GM23248 (cell line): ENCODE results near the gene GCG. TPM values are rescaled to one million over a fixed set of nuclear protein-coding genes. Genes with fewer than 3 reads are reported as not detected.

ENCODE experiments used
- DNase-seq: peaks from one replicate; pipeline ENCODE4 v3.0.0-alpha.2; 2015
- H2AFZ ChIP-seq: fragments of 200-600 bp; sonication (generic); 2 replicates; pipeline ENCODE4 v1.6.1; 2016; ENCODE audit warnings: antibody characterized with exemption
- H3F3A ChIP-seq: fragments of 200-600 bp; sonication (generic); 2 replicates; pipeline ENCODE4 v1.6.1; 2016; ENCODE audit warnings: mild to moderate bottlenecking, antibody characterized with exemption, mixed run types; ENCODE audit not compliant: insufficient read depth
- H3K27ac ChIP-seq: fragments of 200-600 bp; sonication (generic); 2 replicates; pipeline ENCODE4 v1.5.1; 2016; ENCODE audit warnings: mild to moderate bottlenecking
- H3K27me3 ChIP-seq: fragments of 200-600 bp; sonication (generic); replicated peaks from 2 replicates; pipeline ENCODE4 v1.6.1; 2016; ENCODE audit warnings: mild to moderate bottlenecking; ENCODE audit not compliant: insufficient read depth
- H3K36me3 ChIP-seq: fragments of 200-600 bp; sonication (generic); 2 replicates; pipeline ENCODE4 v1.6.1; 2016; ENCODE audit warnings: low read depth, mild to moderate bottlenecking
- H3K4me1 ChIP-seq: fragments of 200-600 bp; sonication (generic); 2 replicates; pipeline ENCODE4 v1.6.1; 2016; ENCODE audit warnings: mild to moderate bottlenecking; ENCODE audit not compliant: insufficient read depth
- H3K4me2 ChIP-seq: fragments of 200-600 bp; sonication (generic); one replicate; pipeline ENCODE4 v1.6.1; 2016; ENCODE audit warnings: mild to moderate bottlenecking; ENCODE audit not compliant: unreplicated experiment
- H3K4me3 ChIP-seq: fragments of 200-600 bp; sonication (generic); 2 replicates; pipeline ENCODE4 v1.5.1; 2016; ENCODE audit warnings: mild to moderate bottlenecking
- H3K79me2 ChIP-seq: fragments of 200-600 bp; sonication (generic); 2 replicates; pipeline ENCODE4 v1.6.1; 2016; ENCODE audit warnings: mild to moderate bottlenecking; ENCODE audit not compliant: insufficient read depth
- H3K9ac ChIP-seq: fragments of 200-600 bp; sonication (generic); 2 replicates; pipeline ENCODE4 v1.6.1; 2016; ENCODE audit warnings: mild to moderate bottlenecking
- H3K9me2 ChIP-seq: fragments of 200-600 bp; sonication (generic); 2 replicates; pipeline ENCODE4 v1.6.1; 2016; ENCODE audit warnings: mixed run types, mild to moderate bottlenecking, moderate library complexity; ENCODE audit not compliant: insufficient read depth
- H3K9me3 ChIP-seq: fragments of 200-600 bp; sonication (generic); one replicate; pipeline ENCODE4 v1.6.1; 2017; ENCODE audit warnings: low read depth
- H4K20me1 ChIP-seq: fragments of 200-600 bp; sonication (generic); 2 replicates; pipeline ENCODE4 v1.6.0; 2016; ENCODE audit not compliant: insufficient read depth
- EZH2 ChIP-seq: fragments of 200-600 bp; sonication (generic); IDR thresholded peaks from 2 replicates; pipeline ENCODE4 v1.6.1; 2018; ENCODE audit warnings: antibody characterized with exemption, mild to moderate bottlenecking; ENCODE audit not compliant: insufficient read depth, poor library complexity, severe bottlenecking
- EZH2phosphoT487 ChIP-seq: fragments of 200-600 bp; sonication (generic); IDR thresholded peaks from 2 replicates; pipeline ENCODE4 v1.6.1; 2018; ENCODE audit warnings: antibody characterized with exemption, moderate library complexity, mild to moderate bottlenecking, low read depth; ENCODE audit not compliant: insufficient read depth
- WGBS, 2 experiments: methylation state at CpG; one replicate each; pipeline ENCODE4 v1.1.6; 2015 to 2017; ENCODE audit warnings: low lambda C conversion rate in 2 of 2, low coverage in 1 of 2; ENCODE audit errors: missing lambda C conversion rate in 2 of 2; 5-methylcytosine and 5-hydroxymethylcytosine counted together
- in situ Hi-C: fragments of 300-500 bp; cut with MboI; formaldehyde crosslinking; loops from 2 replicates; pipeline ENCODE4 v1.15.0; 2020
- polyA plus RNA-seq: library from polyadenylated mRNA; unstranded; fragments of >200 nt; fragmentation: Nextera tagmentation; extraction: Ambion mirVana; gene quantifications from 2 replicates; pipeline ENCODE4 v1.2.1, GENCODE V29; 2016
- total RNA-seq: library from RNA; depleted of rRNA; stranded (reverse); fragments of >200 nt; shearing (Covaris generic); gene quantifications from 2 replicates; pipeline ENCODE4 v1.2.3, GENCODE V29; 2014

GCG gene
- total and polyA plus RNA-seq, 2 experiments from 2014 or later, result not detected

DNA sequence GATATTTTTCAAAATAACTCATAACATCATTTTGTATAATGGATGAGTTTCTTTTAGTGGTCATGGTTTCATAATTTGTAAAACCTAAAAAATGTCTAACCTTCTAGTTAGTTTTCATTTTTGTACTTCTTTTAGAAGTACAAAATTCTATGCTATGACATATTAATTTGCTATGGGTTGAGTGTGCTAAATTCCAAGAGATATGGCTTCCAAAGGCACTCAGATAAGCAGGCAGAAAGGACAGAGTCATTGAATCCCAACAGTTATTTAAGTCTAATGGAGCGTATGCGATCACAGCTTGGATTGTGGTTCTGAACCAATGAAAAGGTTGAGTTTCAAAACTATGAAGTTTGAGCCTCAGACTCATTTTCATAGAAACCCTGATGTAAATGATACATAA lies 37.0 kb downstream of the GCG start:
- H3K27me3 ChIP-seq, result no peaks in the 10 kb centered on the region
- no peaks in the 10 kb centered on the region for H3K36me3 ChIP-seq
- H4K20me1 ChIP-seq, result no peaks in the 10 kb centered on the region
- H3K9me3 ChIP-seq, result no peaks in the 10 kb centered on the region
- TF ChIP-seq EZH2, result no peak
- no peak for TF ChIP-seq EZH2phosphoT487
- no peak overlapping the region for H3K4me2 ChIP-seq
- no peaks in the 10 kb centered on the region for H3K9me2 ChIP-seq
- H3F3A ChIP-seq, result peaks cover 33% of the 10 kb centered on the region
- no peak overlapping the region for H3K4me3 ChIP-seq
- DNase-seq, result no peak
- WGBS, 2 experiments, result 98% methylated on average over 2 of the region's 2 CpGs
- H3K9ac ChIP-seq, result no peak overlapping the region
- no peaks in the 10 kb centered on the region for H3K79me2 ChIP-seq
- H3K27ac ChIP-seq, result no peak overlapping the region
- in situ Hi-C loops, result loop anchor here (10.0 kb wide), 1 partner anchor 110 kb away; no protein-coding TSS in a partner anchor
- no peak overlapping the region for H2AFZ ChIP-seq
- H3K4me1 ChIP-seq, result peaks cover 33% of the 10 kb centered on the region

DNA sequence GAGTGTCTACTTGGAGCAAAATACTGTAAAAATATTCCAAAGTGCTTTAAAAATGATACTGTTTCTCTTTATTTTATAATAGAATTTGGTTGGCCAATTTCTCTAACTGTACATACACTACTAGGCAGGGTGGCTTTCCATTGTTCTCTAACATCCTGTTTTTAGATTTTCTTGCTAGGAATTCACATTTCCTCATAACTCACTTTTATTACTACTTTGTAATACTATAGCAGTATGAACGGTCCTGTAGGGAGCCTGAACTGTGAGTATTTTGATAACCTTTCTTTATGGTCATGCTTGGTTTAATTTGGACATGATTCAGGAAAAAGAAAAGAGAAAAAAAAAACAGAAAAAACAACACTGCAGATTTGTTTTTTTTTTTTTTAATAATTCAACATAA lies 37.8 kb downstream of the GCG start:
- H3K27me3 ChIP-seq, result no peaks in the 10 kb centered on the region
- no peaks in the 10 kb centered on the region for H3K79me2 ChIP-seq
- H3K4me1 ChIP-seq, result peaks cover 33% of the 10 kb centered on the region
- H3K9ac ChIP-seq, result no peak overlapping the region
- no peak overlapping the region for H3K4me3 ChIP-seq
- no peaks in the 10 kb centered on the region for H3K9me3 ChIP-seq
- no peaks in the 10 kb centered on the region for H3K9me2 ChIP-seq
- H3F3A ChIP-seq, result peaks cover 28% of the 10 kb centered on the region
- no peaks in the 10 kb centered on the region for H3K36me3 ChIP-seq
- TF ChIP-seq EZH2, result no peak
- no peak for TF ChIP-seq EZH2phosphoT487
- no peaks in the 10 kb centered on the region for H4K20me1 ChIP-seq
- no peak overlapping the region for H2AFZ ChIP-seq
- peak; percentile 20 for DNase-seq
- in situ Hi-C loops, result loop anchor here (10.0 kb wide), 1 partner anchor 109 kb away; no protein-coding TSS in a partner anchor
- peak overlapping the region; percentile 25 for H3K27ac ChIP-seq
- H3K4me2 ChIP-seq, result peak overlapping the region; percentile 25
- 57 to 64% methylated on average over 1 of the region's 1 CpG for WGBS, 2 experiments

DNA sequence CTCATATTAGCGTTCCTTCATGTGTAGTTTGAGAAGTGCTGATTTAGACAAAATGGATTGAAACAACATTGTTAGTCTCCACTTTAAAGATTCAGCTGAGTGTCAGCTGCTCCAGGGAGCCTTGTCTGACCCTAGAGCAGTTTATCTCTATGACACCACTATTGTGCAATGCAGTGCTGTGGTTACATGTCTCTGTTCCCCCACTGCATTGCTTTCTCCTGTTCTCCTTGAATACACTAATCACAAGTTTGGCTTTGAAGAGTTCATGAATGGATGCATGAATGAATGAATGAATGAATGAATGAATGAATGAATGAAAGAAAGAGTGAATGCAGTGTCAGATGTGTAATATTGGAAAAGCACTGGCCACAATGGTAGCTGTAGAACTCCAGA lies 38.3 kb downstream of the GCG start:
- H3K4me2 ChIP-seq, result peak overlapping the region; percentile 25
- peaks cover 30% of the 10 kb centered on the region for H3K4me1 ChIP-seq
- H3K9me3 ChIP-seq, result no peaks in the 10 kb centered on the region
- peak; percentile 76 for DNase-seq
- H4K20me1 ChIP-seq, result no peaks in the 10 kb centered on the region
- H3K9ac ChIP-seq, result no peak overlapping the region
- H3K9me2 ChIP-seq, result no peaks in the 10 kb centered on the region
- in situ Hi-C loops, result loop anchor here (10.0 kb wide), 1 partner anchor 109 kb away; no protein-coding TSS in a partner anchor
- H3K27ac ChIP-seq, result peak overlapping the region; percentile 25
- TF ChIP-seq EZH2, result no peak
- no peak for TF ChIP-seq EZH2phosphoT487
- H3K79me2 ChIP-seq, result no peaks in the 10 kb centered on the region
- H3F3A ChIP-seq, result peaks cover 23% of the 10 kb centered on the region
- no peak overlapping the region for H3K4me3 ChIP-seq
- 0 to 3% methylated on average over 1 of the region's 1 CpG for WGBS, 2 experiments
- H3K36me3 ChIP-seq, result no peaks in the 10 kb centered on the region
- H3K27me3 ChIP-seq, result no peaks in the 10 kb centered on the region
- H2AFZ ChIP-seq, result no peak overlapping the region

GRCh38 chr2:162113088-162113775 lies 38.8 kb downstream of the GCG start:
- Histone ChIP-seq H3K9ac (no peak overlapping the region), H3K9me2 (no peaks in the 10 kb centered on the region), H3K4me2 (peak overlapping the region; percentile 25), H3K27ac (no peak overlapping the region), H3K4me3 (no peak overlapping the region), H3F3A (peaks cover 17% of the 10 kb centered on the region), H3K4me1 (peaks cover 24% of the 10 kb centered on the region), H3K27me3 (no peaks in the 10 kb centered on the region), H4K20me1 (no peaks in the 10 kb centered on the region), H3K36me3 (no peaks in the 10 kb centered on the region), H3K9me3 (no peaks in the 10 kb centered on the region), H3K79me2 (no peaks in the 10 kb centered on the region), H2AFZ (no peak overlapping the region)
- WGBS, 2 experiments, result 72 to 85% methylated on average over 3 of the region's 3 CpGs
- no peak for DNase-seq
- in situ Hi-C loops, result loop anchor here (10.0 kb wide), 1 partner anchor 108 kb away; no protein-coding TSS in a partner anchor
- TF ChIP-seq EZH2, result no peak
- no peak for TF ChIP-seq EZH2phosphoT487
